Measurements from ENCODE around the gene SRRM3. TPM values are rescaled to one million over a fixed set of nuclear protein-coding genes. Genes with fewer than 3 reads are reported as not detected.

The SRRM3 gene
- total RNA-seq, 1 experiment from 2014 or later: 0.74 TPM

DNA sequence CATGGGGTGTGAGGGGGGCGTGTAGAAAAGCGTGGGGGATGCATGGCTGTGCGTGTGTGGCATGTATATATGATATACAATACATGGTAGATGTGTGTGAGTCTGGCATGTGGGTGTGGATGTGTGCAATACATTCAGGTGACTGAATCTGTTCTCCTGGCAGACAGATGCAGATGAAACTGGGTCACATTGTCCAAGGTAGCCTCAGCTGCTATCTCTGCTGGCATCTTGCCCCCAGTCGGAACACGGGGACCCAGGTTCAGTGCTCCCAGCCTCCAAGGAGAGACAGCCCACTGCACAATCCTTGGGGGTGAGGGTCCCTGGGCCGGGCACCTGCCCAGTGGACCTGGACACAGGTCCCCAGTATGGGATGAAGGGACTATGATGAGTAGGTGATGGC is 12.4 kb upstream of the SRRM3 start:
- H2AFZ ChIP-seq: no peak overlapping the region
- H3K9me3 ChIP-seq (ENCODE audit: insufficient read depth, low read depth): no peaks in the 10 kb centered on the region
- no peak for DNase-seq
- TF ChIP-seq EZH2 (IDR thresholded peaks at IDR 0.05; ENCODE audit: low read depth): no peak
- TF ChIP-seq, protein P1, sequence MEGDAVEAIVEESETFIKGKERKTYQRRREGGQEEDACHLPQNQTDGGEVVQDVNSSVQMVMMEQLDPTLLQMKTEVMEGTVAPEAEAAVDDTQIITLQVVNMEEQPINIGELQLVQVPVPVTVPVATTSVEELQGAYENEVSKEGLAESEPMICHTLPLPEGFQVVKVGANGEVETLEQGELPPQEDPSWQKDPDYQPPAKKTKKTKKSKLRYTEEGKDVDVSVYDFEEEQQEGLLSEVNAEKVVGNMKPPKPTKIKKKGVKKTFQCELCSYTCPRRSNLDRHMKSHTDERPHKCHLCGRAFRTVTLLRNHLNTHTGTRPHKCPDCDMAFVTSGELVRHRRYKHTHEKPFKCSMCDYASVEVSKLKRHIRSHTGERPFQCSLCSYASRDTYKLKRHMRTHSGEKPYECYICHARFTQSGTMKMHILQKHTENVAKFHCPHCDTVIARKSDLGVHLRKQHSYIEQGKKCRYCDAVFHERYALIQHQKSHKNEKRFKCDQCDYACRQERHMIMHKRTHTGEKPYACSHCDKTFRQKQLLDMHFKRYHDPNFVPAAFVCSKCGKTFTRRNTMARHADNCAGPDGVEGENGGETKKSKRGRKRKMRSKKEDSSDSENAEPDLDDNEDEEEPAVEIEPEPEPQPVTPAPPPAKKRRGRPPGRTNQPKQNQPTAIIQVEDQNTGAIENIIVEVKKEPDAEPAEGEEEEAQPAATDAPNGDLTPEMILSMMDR (conservative IDR thresholded peaks at IDR 0.05): no peak
- ChIA-PET CTCF (no interaction called here), POLR2A (ENCODE audit: unreplicated experiment) (no interaction called here)
- intact Hi-C loops (cut with micrococcal nuclease; ENCODE audit: unreplicated experiment): no loop called here
- H3K4me2 ChIP-seq: no peak overlapping the region
- no peak overlapping the region for H3K27ac ChIP-seq
- no peaks in the 10 kb centered on the region for H3K36me3 ChIP-seq (ENCODE audit: low read depth)
- no peaks in the 10 kb centered on the region for H3K9me2 ChIP-seq (ENCODE audit: insufficient read depth)
- no peaks in the 10 kb centered on the region for H4K20me1 ChIP-seq (ENCODE audit: insufficient read depth)
- no peaks in the 10 kb centered on the region for H3F3A ChIP-seq (ENCODE audit: insufficient read depth, low read depth)
- BruUV-seq (replicated peaks): no TSS peak
- H3K27me3 ChIP-seq (ENCODE audit: insufficient read depth, low read depth): 0 out of 2 replicates have a peak, but pooled peaks cover 3% of the 10 kb centered on the region
- H3K4me1 ChIP-seq (replicated peaks; ENCODE audit: insufficient read depth): no peaks in the 10 kb centered on the region
- H3K79me2 ChIP-seq (ENCODE audit: low read depth): no peaks in the 10 kb centered on the region
- H3K4me3 ChIP-seq: no peak overlapping the region

DNA sequence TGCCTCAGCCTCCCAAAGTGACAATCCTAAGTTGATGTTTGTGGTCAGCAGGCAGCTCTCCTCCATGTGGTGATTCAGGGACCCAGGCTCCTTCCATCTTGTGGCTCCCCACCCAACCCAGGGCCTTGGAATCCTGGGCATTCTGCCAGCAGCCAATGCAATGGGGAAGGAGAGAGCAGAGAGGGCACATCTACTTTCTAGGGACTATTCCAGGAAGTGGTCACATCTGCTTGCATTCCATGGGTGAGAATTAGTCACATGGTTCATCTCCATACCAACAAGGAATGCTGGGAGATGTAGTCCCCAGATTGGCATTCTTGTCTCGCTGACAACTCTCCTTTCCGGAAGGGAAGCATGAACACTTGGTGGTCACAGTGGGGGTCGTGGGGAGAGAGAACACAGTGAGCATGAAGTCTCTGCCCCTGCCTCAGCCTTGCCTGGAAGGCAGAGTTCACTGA is 9.9 kb upstream of the SRRM3 start:
- Histone ChIP-seq H2AFZ (no peak overlapping the region), H3K4me1 (replicated peaks; ENCODE audit: insufficient read depth) (no peaks in the 10 kb centered on the region), H3K4me2 (no peak overlapping the region), H3F3A (ENCODE audit: insufficient read depth, low read depth) (no peaks in the 10 kb centered on the region), H3K4me3 (no peak overlapping the region), H3K27ac (no peak overlapping the region), H3K36me3 (ENCODE audit: low read depth) (no peaks in the 10 kb centered on the region), H3K9me3 (ENCODE audit: insufficient read depth, low read depth) (no peaks in the 10 kb centered on the region), H3K9me2 (ENCODE audit: insufficient read depth) (no peaks in the 10 kb centered on the region), H3K79me2 (ENCODE audit: low read depth) (no peaks in the 10 kb centered on the region), H3K27me3 (ENCODE audit: insufficient read depth, low read depth) (0 out of 2 replicates have a peak, but pooled peaks cover 3% of the 10 kb centered on the region), H4K20me1 (ENCODE audit: insufficient read depth) (no peaks in the 10 kb centered on the region)
- DNase-seq: peak; percentile 22 to 53
- BruUV-seq (replicated peaks): no TSS peak
- intact Hi-C loops (cut with micrococcal nuclease; ENCODE audit: unreplicated experiment): no loop called here
- TF ChIP-seq EZH2 (IDR thresholded peaks at IDR 0.05; ENCODE audit: low read depth): no peak
- TF ChIP-seq, protein P1 (conservative IDR thresholded peaks at IDR 0.05): no peak
- CTCF ChIA-PET: no interaction called here
- POLR2A ChIA-PET (ENCODE audit: unreplicated experiment): no interaction called here

GRCh38 chr7:76193466-76193865 is 8.2 kb upstream of the SRRM3 start:
- no peaks in the 10 kb centered on the region for H3K4me1 ChIP-seq (replicated peaks; ENCODE audit: insufficient read depth)
- intact Hi-C loops (cut with micrococcal nuclease; ENCODE audit: unreplicated experiment): no loop called here
- DNase-seq: no peak
- no peak overlapping the region for H3K27ac ChIP-seq
- H3K9me3 ChIP-seq (ENCODE audit: insufficient read depth, low read depth): no peaks in the 10 kb centered on the region
- no peaks in the 10 kb centered on the region for H3K36me3 ChIP-seq (ENCODE audit: low read depth)
- H3K4me2 ChIP-seq: no peak overlapping the region
- H3K27me3 ChIP-seq (ENCODE audit: insufficient read depth, low read depth): 0 out of 2 replicates have a peak, but pooled peaks cover 3% of the 10 kb centered on the region
- H2AFZ ChIP-seq: no peak overlapping the region
- CTCF ChIA-PET: no interaction called here
- no peak overlapping the region for H3K4me3 ChIP-seq
- no peaks in the 10 kb centered on the region for H4K20me1 ChIP-seq (ENCODE audit: insufficient read depth)
- H3F3A ChIP-seq (ENCODE audit: insufficient read depth, low read depth): no peaks in the 10 kb centered on the region
- TF ChIP-seq, protein P1 (conservative IDR thresholded peaks at IDR 0.05): no peak
- TF ChIP-seq EZH2 (IDR thresholded peaks at IDR 0.05; ENCODE audit: low read depth): no peak
- BruUV-seq (replicated peaks): no TSS peak
- POLR2A ChIA-PET (ENCODE audit: unreplicated experiment): no interaction called here
- no peaks in the 10 kb centered on the region for H3K79me2 ChIP-seq (ENCODE audit: low read depth)
- H3K9me2 ChIP-seq (ENCODE audit: insufficient read depth): no peaks in the 10 kb centered on the region

Measured in PC-9 (cell line).